Lung (tissue), 12 donors: ENCODE measurements around the gene FOXD2. TPM values are rescaled to one million over a fixed set of nuclear protein-coding genes. Genes with fewer than 3 reads are reported as not detected.

Experiments used
- ATAC-seq: fragments of 200-7000 bp; cut with Tn5 transposase; one replicate; pipeline ENCODE4 v1.9.1; 2020; ENCODE audit warnings: moderate number of reproducible peaks; ENCODE audit not compliant: insufficient read depth, low FRiP score
- DNase-seq, 3 donors: peaks; one replicate each; pipeline ENCODE4 v3.0.0-alpha.2; 2013 to 2017
- H3K27ac ChIP-seq, 2 donors: one replicate each; pipeline ENCODE4 v1.5.1; 2013; ENCODE audit warnings: mild to moderate bottlenecking in 2 of 2, moderate library complexity in 2 of 2, control low read depth in 1 of 2, inconsistent platforms in 1 of 2, low read depth in 1 of 2, low read length in 1 of 2
- H3K27me3 ChIP-seq, 3 donors: one replicate each; pipeline ENCODE4 v1.5.1; 2013; ENCODE audit warnings: low read length in 2 of 3; ENCODE audit not compliant: control insufficient read depth in 3 of 3, insufficient read depth in 3 of 3
- H3K36me3 ChIP-seq, 4 donors: one replicate each; pipeline ENCODE4 v1.5.1; 2013; ENCODE audit warnings: low read length in 4 of 4, mild to moderate bottlenecking in 1 of 4, moderate library complexity in 1 of 4; ENCODE audit not compliant: control insufficient read depth in 4 of 4, insufficient read depth in 4 of 4
- H3K4me1 ChIP-seq, 5 donors: one replicate each; pipeline ENCODE4 v1.5.1; 2013; ENCODE audit warnings: low read length in 5 of 5, mild to moderate bottlenecking in 2 of 5, moderate library complexity in 1 of 5; ENCODE audit not compliant: control insufficient read depth in 5 of 5, insufficient read depth in 5 of 5
- H3K4me3 ChIP-seq: one replicate; pipeline ENCODE4 v1.5.1; 2013; ENCODE audit warnings: mild to moderate bottlenecking, control low read depth, moderate library complexity
- H3K9ac ChIP-seq, 2 donors: one replicate each; pipeline ENCODE4 v1.5.1; 2013; ENCODE audit warnings: low read length in 2 of 2, control low read depth in 1 of 2; ENCODE audit not compliant: insufficient read depth in 1 of 2
- H3K9me3 ChIP-seq, 4 donors: one replicate each; pipeline ENCODE4 v1.5.1; 2013; ENCODE audit warnings: low read length in 3 of 4, mild to moderate bottlenecking in 1 of 4, moderate library complexity in 1 of 4; ENCODE audit not compliant: control insufficient read depth in 4 of 4, insufficient read depth in 3 of 4
- CTCF ChIP-seq: IDR thresholded peaks from 2 replicates; pipeline ENCODE4 v1.5.1; 2012; ENCODE audit warnings: mild to moderate bottlenecking; ENCODE audit errors: control extremely low read depth, extremely low read depth
- WGBS, 2 donors: extraction: QIAGEN DNeasy Blood & Tissue Kit; methylation state at CpG; one replicate each; pipeline ENCODE4 v1.1.7; 2013; 5-methylcytosine and 5-hydroxymethylcytosine counted together
- polyA plus RNA-seq, 2 donors: library from polyadenylated mRNA; stranded (reverse); fragments of 200-250 nt; gene quantifications; one replicate each; pipeline ENCODE4 v1.2.1, GENCODE V29; 2013
- total RNA-seq, 2 donors: library from RNA; depleted of rRNA in 1 of 2; stranded (reverse); fragments of >200 nt in 1 of 2; gene quantifications; one replicate each; pipeline ENCODE4 v1.2.1, GENCODE V29; 2014 to 2021
- donor health status: control.
- donor health status: control.
- donor health status: Bipolar disorder and iron deficiency.
- donor health status: healthy.
- donor health status: DM: yes; HTN: yes; CAD: no.

The FOXD2 gene
- total and polyA plus RNA-seq, 4 donors, result 0.09 to 1.1 (median 0.14) TPM

- Histone ChIP-seq H3K36me3 (no peaks in the 10 kb centered on the region), H3K4me3 (no peak overlapping the region), H3K9ac (no peak overlapping the region), H3K9me3 (peaks cover 0 to 2% (median 0%) of the 10 kb centered on the region in 4 donors), H3K4me1 (peaks cover 0 to 45% (median 9%) of the 10 kb centered on the region in 5 donors), H3K27me3 (peaks cover 2 to 64% (median 55%) of the 10 kb centered on the region in 3 donors), H3K27ac (no peak overlapping the region)
- TF ChIP-seq CTCF, result no peak
- WGBS, 2 donors, result 66 to 82% methylated on average over 6 of the region's 6 CpGs
- DNase-seq (no peak), ATAC-seq (no peak)
Observed at GRCh38 chr1:47435506-47436303, 2.1 kb upstream of the FOXD2 start.

GRCh38 chr1:47436304-47436978 lies 1.4 kb upstream of the FOXD2 start:
- DNase-seq (peak; percentile 82 to 88 (median 82)), ATAC-seq (peak; percentile 49)
- peak; percentile 77 for TF ChIP-seq CTCF
- H3K4me3 ChIP-seq, result peak overlapping the region; percentile 56
- peaks cover 8 to 68% (median 60%) of the 10 kb centered on the region in 3 donors for H3K27me3 ChIP-seq
- H3K36me3 ChIP-seq, result no peaks in the 10 kb centered on the region
- WGBS, 2 donors, result 4 to 6% methylated on average over 23 of the region's 23 CpGs
- H3K9ac ChIP-seq, result peak overlapping the region in 1 of 2 donors; percentile 61
- no peak overlapping the region for H3K27ac ChIP-seq
- peaks cover 0 to 2% (median 0%) of the 10 kb centered on the region in 4 donors for H3K9me3 ChIP-seq
- peaks cover 0 to 43% (median 8%) of the 10 kb centered on the region in 5 donors for H3K4me1 ChIP-seq

GRCh38 chr1:47436979-47437446 lies 831 bp upstream of the FOXD2 start:
- Histone ChIP-seq H3K9ac (peak overlapping the region in 1 of 2 donors; percentile 61), H3K27me3 (peaks cover 8 to 68% (median 63%) of the 10 kb centered on the region in 3 donors), H3K36me3 (no peaks in the 10 kb centered on the region), H3K9me3 (peaks cover 0 to 2% (median 0%) of the 10 kb centered on the region in 4 donors), H3K4me1 (peaks cover 0 to 39% (median 5%) of the 10 kb centered on the region in 5 donors), H3K27ac (peak overlapping the region in 1 of 2 donors; percentile 52), H3K4me3 (peak overlapping the region; percentile 56)
- DNase-seq, result no peak
- peak; percentile 7 for ATAC-seq
- whole genome bisulfite sequencing, 2 donors, result 0 to 1% methylated on average over 27 to 46 of the region's 46 CpGs
- TF ChIP-seq CTCF, result no peak
